ENCODE results near the gene TMOD3.

Gene TMOD3

GRCh38 chr15:51829376-51830275, at the start of gene TMOD3:
Gene TMOD3, plus strand, starts transcription at chr15:51829653. Its CDS starts 33,232 bp downstream, at chr15:51862885.
- TF ChIP-seq GATA3 (IDR thresholded peaks at IDR 0.05; ENCODE audit: low read depth, low read length) (no peak), GATA2 (IDR thresholded peaks at IDR 0.05; ENCODE audit: low read depth, low read length) (no peak)

DNA sequence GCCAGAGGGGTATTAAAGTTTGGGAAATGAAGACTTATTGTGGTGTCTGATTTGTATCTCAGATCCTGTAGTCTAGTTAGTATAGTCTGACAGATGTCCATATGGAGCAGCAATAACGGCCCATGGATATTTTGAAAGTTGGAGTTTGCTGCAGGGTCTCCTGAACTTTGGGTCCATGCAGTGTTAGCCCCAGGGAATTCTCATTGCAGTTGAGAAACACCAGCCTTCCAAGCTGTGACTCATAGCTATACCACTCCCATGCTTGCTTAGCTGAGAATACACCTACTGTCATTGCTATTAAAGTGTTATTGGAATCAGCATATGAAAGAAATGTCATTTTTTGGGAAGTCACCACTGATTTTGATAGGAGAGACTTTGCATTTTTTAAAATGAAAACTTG, 48.8 kb upstream of the TMOD3 start:
- TF ChIP-seq GATA3 (IDR thresholded peaks at IDR 0.05; ENCODE audit: low read depth, low read length) (no peak), GATA2 (IDR thresholded peaks at IDR 0.05; ENCODE audit: low read depth, low read length) (no peak)

DNA sequence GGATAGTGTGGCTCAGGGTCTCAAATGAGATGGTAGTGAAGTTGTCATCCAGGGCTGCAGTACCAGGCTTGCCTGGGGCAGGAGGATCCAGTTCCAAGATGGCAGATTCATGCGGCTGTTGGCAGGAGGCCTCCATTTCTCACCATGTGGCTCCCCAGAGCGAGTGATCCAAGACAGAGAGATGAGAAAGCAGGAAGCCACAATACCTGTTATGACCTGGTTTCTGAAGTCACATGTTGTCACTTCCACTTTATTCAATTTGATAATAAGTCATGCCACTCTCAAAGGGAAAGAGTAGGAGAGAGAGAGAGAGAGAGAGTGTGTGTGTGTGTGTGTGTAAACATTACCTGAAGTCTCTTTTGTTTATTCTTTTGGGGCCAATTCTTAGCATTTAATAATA, 47.9 kb upstream of the TMOD3 start:
- TF ChIP-seq GATA3 (IDR thresholded peaks at IDR 0.05; ENCODE audit: low read depth, low read length) (no peak), GATA2 (IDR thresholded peaks at IDR 0.05; ENCODE audit: low read depth, low read length) (no peak)

GRCh38 chr15:51782357-51782896, 47.0 kb upstream of the TMOD3 start:
- TF ChIP-seq GATA2 (IDR thresholded peaks at IDR 0.05; ENCODE audit: low read depth, low read length) (no peak), GATA3 (IDR thresholded peaks at IDR 0.05; ENCODE audit: low read depth, low read length) (no peak)

- no peak for TF ChIP-seq GATA3 (IDR thresholded peaks at IDR 0.05; ENCODE audit: low read depth, low read length)
- TF ChIP-seq GATA2 (IDR thresholded peaks at IDR 0.05; ENCODE audit: low read depth, low read length): no peak
These were observed 45.5 kb upstream of the TMOD3 start for GRCh38 chr15:51783967-51784366.

GRCh38 chr15:51793521-51794305, 35.7 kb upstream of the TMOD3 start:
- TF ChIP-seq GATA3 (IDR thresholded peaks at IDR 0.05; ENCODE audit: low read depth, low read length) (no peak), GATA2 (IDR thresholded peaks at IDR 0.05; ENCODE audit: low read depth, low read length) (no peak)

GRCh38 chr15:51796847-51797401, 32.5 kb upstream of the TMOD3 start:
- TF ChIP-seq GATA3 (IDR thresholded peaks at IDR 0.05; ENCODE audit: low read depth, low read length) (no peak), GATA2 (IDR thresholded peaks at IDR 0.05; ENCODE audit: low read depth, low read length) (no peak)

- TF ChIP-seq GATA2 (IDR thresholded peaks at IDR 0.05; ENCODE audit: low read depth, low read length) (no peak), GATA3 (IDR thresholded peaks at IDR 0.05; ENCODE audit: low read depth, low read length) (no peak)
These were observed 31.2 kb upstream of the TMOD3 start for GRCh38 chr15:51798281-51798680.

DNA sequence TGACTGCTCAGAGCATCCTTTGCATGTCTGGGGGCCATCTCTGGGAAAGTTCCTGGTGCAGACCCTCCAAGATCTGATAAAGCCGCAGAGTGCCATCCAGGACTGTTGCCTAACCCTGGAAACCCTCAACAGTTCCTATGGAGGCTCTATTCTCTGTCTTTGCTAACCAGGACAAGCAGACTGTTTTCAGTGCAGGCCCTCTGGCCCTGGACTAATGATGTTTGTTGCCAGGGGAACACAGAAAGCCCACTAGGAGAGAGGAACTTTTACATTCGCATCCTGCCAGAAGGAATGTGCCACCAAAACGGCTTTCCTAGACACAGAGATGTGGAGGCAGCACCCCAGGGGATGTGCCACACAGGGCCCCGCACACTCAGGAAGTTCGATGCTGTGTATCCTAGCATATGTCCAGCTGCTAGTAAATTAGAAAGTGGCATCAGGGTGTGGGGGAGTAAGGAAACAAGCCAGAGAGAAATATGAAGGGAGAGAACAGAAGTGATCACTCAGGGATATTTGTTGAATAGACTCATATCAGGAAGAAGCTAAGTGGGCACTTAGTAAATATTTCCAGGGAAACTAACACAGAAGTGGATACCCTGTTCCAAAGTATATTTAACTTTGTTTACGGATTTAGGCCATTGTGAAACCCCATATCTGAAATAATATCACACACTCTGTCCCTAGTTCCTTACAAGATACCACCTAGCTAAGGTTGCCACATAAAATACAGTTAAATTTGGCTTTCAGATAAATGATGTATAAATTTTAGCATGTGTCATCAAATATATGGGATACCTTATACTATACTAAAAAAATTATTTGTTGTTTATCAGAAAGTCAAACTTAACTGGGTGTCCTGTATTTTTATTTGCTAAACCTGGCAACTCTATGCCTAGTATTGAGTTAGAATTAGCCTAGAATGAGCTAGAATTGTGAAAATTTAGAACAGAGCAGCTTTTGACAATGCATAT, 29.9 kb upstream of the TMOD3 start:
- TF ChIP-seq GATA3 (IDR thresholded peaks at IDR 0.05; ENCODE audit: low read depth, low read length) (no peak), GATA2 (IDR thresholded peaks at IDR 0.05; ENCODE audit: low read depth, low read length) (peak; percentile 65; the same call in 1 of the 2 replicates)

DNA sequence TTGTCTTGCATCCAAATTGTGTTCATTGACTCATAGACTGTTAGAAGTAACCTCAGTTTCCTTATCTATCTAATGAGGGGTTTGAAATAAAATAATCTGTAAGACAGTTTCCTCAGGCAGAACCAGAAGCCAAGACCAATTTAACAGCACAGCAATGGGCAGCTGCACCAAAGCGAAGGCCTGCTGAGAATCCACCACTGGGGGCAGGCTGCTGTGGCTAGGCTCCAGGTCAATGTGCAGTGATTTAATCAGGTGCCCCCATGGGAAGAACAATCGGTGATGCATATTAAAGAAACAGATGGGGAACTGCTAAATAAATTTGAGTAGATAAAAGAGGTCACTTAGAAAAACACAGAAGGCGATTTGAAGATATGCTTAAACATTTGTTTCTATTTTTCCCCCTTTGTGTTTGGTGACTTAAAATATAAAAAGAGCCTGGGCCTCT, 28.0 kb upstream of the TMOD3 start:
- TF ChIP-seq GATA2 (IDR thresholded peaks at IDR 0.05; ENCODE audit: low read depth, low read length): peak; percentile 81
- peak; percentile 75 for TF ChIP-seq GATA3 (IDR thresholded peaks at IDR 0.05; ENCODE audit: low read depth, low read length)

DNA sequence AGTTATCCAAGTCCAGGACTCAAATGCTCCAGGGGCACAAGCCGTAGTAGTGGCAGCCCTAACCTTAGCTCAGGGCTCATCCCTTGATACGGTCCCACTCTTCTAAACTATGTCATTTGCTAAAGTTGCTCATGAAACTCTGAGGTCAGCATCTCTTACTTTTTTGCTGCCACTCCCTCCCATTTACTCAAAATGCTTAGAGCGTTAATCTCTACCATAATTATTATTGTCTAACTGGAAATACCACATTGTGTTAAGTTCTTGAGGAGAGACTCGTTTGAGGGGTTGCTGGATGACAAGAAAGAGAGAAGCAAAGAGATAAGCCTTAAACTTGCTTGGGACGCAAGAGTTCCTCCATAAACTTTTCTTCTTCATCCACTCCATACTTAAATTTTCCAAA, 26.9 kb upstream of the TMOD3 start:
- TF ChIP-seq GATA2 (IDR thresholded peaks at IDR 0.05; ENCODE audit: low read depth, low read length) (no peak), GATA3 (IDR thresholded peaks at IDR 0.05; ENCODE audit: low read depth, low read length) (no peak)

DNA sequence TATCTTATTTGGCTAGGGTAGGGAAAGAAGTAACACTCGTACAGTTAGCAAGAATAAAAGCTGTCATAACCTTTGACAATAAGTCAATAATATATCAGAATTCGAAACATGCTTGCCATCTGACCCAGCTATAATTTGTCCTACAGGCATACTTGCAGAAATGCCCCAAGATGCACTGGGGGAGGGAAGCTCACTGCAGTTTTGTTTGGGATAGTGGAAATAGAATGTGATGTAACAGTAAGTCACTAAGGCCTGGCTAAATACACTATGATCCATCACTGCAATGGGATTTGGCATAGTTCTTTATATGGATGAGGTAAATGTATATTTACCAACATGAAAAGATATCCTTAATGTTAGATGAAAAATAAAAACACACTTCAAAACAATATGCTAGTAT, 25.5 kb upstream of the TMOD3 start:
- TF ChIP-seq GATA2 (IDR thresholded peaks at IDR 0.05; ENCODE audit: low read depth, low read length): no peak
- no peak for TF ChIP-seq GATA3 (IDR thresholded peaks at IDR 0.05; ENCODE audit: low read depth, low read length)

DNA sequence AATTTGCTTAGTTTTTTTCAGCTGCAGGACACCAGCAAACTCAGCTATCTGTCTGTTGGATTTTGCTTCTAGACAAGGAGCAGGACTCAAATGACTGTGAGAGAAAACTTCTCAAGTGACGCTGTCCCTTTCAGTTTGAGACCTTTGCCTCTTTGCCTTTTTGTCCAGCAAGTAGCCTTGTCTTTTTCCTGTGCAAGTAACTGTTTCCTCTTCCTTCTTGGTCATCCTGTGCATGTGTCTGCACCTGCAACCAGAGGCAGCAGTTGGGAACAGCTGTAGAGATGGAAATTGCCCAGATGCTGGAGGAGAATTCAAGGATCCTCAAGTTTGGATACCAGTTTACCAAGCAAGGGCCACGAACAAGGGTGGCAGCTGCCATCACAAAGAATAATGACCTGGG, 23.3 kb upstream of the TMOD3 start:
- no peak for TF ChIP-seq GATA3 (IDR thresholded peaks at IDR 0.05; ENCODE audit: low read depth, low read length)
- no peak for TF ChIP-seq GATA2 (IDR thresholded peaks at IDR 0.05; ENCODE audit: low read depth, low read length)

Measured in SH-SY5Y (cell line).